NCI-H1694 treated with DMSO at 0.1 percent for 48 hours (cell line): ENCODE results near the gene RNF125.
"Not testable (repeated sequence)": the region's sequence is repeated elsewhere in the genome, so short reads cannot be mapped to it uniquely, and the experiment has no call there.

ENCODE experiments used
- DNase-seq: peaks from one replicate; lab custom pipeline; 2025; lab: John Stamatoyannopoulos, UW

The RNF125 gene

DNA sequence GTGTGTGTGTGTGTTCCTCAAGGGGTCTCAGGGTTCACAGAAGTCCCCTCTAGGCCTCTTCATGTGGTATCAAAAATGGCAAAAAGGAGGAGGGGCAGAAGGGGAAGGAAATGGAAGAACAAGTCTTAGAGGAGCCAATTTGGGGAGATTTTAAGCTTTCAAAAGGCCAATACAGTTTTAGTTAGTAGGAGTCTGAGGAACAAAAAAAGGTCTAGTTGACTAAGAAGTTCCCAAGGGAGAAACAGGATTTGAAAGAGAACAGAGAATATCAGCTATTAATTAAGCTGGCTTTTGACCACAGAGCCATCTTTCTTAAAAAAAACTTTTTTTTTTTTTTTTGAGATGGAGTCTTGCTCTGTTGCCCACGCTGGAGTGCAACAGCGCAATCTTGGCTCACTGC is 7.1 kb downstream of the RNF125 start:
- no peak for DNase-seq

GRCh38 chr18:32026491-32027086 is 8.0 kb downstream of the RNF125 start:
- no peak for DNase-seq

- DNase-seq, result no peak
Measured at GRCh38 chr18:32029558-32029957, 10.9 kb downstream of the RNF125 start.

- no peak for DNase-seq
Measured at GRCh38 chr18:32032609-32033008, 14.0 kb downstream of the RNF125 start.

DNA sequence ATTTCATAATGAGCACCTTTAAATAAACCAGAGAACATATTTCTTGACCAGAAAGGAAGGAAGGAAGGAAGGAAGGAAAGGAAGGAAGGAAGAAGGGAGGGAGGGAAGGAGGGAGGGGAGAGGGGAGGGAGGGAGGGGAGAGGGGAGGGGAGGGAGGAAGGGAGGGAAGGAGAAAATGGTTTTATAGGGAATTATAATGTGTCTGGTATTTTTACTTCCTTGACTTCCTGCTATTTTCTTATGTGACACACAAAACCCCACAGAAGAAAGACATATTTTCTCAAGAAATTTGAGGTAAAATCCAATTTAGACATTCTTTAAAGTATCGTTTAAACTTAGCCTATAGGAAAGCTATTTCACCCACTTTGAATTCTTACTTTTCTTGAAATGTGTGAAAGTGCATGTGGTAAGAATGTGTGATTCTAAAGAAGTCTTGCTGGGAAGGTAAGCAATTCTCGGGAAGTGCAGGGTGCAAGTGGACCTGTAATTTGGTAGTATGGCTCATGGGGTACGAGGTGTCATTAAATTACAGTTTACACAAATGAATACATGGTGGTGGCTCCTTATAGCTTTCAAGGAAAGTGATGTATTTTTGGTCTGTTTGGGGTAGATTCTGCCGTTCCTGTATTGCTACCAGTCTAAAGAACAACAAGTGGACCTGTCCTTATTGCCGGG is 18.0 kb downstream of the RNF125 start:
- no peak for DNase-seq

DNA sequence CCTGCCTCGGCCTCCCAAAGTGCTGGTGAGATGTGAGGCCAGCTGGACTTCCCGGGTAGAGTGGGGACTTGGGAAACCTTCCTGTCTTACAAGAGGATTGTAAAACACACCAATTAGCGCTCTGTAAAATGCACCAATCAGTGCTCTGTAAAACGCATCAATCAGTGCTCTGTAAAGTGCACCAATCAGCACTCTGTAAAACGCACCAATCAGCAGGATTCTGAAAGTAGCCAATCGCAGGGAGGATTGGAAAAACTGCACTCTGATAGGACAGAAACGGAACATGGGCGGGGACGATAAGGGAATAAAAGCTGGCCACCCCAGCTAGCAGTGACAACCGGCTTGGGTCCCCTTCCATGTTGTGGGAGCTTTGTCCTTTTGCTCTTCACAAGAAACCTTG is 19.0 kb downstream of the RNF125 start:
- DNase-seq, result no peak

DNA sequence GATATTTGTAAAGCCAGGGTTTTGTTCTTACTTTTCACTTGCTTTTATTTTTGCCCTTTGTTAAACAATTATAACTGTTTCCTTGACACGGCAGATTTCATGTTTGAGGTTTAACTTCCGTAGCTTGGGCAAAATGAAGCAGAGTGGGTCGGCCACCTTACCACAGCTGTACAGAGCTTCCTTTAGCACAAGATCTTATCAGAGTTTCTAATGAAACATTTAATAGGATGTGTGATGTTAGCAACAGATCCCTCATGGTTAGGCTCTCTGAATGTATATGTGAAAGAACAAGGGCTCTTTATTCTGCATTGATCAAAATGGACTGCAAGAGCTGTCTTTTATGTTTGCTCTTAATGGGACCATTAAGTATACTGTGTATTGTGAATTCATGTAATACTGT is 22.3 kb downstream of the RNF125 start:
- no peak for DNase-seq

DNA sequence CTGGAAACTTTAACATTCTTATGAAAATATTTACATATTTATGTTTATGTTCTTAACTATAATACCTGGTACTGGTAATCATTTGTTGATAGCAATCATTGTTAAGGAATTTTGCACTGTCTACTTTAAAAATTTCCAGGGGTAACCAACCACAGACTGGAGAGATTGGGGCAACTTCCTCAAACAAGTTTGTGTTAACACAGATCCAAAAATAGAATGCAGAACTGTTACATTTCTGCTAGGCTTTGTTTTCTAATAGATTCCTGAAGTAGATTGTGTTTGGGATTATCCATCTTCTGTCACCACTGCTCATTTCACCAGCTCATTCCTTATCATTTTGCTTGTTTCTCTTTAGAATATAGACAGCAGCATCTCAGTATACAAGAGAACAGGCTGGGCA is 23.7 kb downstream of the RNF125 start:
- no peak for DNase-seq

DNA sequence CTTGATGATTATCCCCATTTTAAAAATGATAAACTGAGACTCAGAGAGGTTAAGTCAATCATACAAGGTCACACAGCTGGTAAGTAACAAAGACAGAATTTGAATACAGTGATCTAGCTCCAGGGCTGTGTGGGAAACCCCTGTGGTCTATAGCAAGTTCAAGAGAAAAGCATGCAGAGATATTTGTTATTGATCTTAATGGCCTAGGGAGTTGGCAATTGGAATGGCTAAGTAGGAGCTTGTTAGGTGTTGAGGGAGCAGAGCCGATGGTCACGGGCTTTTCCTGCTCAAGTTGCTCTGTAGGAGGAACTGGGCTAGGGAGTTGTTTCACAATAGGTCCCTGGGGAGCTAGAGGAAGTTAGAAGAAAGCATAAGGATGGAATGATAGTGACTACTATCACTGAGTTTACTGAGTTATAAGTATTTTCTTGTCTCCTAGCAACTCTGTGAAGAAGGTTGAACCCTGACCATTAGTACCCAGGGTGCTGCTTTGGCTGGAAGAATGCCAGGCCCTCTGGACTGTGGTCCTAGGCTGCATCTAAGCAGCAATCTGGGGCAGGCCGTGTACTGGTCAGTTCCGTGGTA is 30.0 kb downstream of the RNF125 start:
- no peak for DNase-seq

DNA sequence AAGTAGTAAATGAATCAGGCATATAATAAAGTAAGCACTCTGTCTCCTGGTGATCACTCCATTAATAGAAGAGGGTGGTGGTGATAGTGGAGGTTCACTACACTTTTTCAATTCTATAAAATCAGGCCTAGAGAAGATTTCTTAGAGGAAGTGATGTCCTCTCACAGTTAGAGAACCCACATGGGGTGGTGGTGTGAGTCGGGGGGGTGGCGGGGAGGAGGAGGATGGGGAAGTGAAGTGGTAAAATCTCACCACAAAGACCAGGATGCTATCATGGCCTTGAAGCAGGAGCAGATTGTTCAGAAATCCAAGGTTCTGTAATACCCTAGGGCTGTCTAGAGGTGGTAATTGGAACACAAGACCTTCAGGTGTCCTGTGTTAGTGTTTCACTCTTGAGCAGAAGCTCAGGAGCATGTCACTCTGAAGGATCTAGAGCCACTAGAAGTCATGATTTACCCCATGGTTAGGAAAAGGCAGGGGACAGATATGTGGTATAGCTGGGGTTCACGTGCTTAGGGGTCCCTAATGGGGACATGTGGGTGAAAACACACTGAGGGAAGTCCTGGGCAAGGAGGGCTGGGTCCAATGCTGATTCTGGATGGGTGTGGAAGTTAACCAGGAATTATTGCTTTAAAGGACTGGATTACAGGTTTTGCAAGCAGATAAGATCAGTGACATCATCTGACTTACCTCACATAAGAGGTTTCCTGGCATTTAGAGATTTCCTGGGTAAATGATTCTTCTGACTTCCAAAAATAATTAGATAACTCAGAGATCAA is 31.0 kb downstream of the RNF125 start:
- no peak for DNase-seq

DNA sequence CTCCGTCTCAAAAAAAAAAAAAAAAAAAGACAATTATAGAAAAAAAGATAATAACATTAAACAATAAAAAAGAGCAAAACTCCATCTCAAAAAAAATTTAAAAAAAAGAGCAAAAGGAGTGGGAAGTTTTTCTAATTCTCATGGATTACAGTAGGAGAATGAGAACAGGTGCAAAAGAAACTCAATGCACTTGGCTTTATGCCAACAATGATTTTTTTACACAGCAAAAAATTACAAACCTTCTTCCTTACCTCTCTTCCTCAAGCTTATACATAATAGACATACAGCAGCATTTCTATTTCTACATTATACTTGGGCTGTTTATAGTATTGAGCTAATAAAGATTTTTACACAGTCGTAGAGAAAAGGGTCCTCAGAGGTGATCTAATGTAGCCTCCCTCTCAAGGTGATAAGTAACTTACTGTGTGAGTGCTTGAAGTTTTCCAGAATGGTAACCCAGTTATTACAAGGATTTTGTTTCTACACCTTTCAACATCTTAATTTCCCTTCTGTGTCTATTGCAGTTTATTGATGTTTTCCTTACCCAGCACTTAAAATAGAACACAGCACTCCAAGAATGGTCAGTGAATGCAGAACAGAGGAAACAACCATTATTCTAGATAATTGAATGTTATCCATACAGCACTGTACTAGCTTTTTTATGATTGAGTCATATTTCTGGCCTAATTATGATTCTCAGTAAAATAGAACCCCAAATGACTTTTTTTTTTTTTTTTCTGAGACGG is 38.2 kb downstream of the RNF125 start:
- DNase-seq, result no peak

GRCh38 chr18:32057624-32058165 is 39.1 kb downstream of the RNF125 start:
- no peak for DNase-seq

GRCh38 chr18:32060026-32060425 is 41.4 kb downstream of the RNF125 start:
- DNase-seq, result no peak

GRCh38 chr18:32067375-32068167 is 48.9 kb downstream of the RNF125 start:
- no peak for DNase-seq

GRCh38 chr18:32072321-32072720 is 53.7 kb downstream of the RNF125 start:
- peak; percentile 14 for DNase-seq

GRCh38 chr18:32074206-32074605 is 55.6 kb downstream of the RNF125 start:
- no peak for DNase-seq

DNA sequence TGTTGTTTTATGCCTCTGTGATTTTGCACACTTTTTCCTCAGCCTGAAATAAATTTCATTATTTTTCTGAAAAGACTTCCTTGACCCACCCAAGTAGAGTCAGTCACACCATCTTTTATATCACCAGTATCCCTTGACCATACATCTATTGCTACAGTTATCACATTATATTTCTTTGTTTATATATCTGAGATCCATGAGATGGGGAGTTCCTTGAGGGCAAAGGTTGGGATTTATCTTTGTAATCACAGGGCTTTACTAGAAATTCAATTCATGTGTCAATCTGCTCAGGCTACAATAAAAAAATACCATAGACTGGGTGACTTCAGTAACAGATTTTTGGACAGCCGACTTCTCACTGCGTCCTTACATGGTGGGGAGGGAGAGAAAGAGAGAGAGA is 60.2 kb downstream of the RNF125 start:
- no peak for DNase-seq

GRCh38 chr18:32081881-32082280 is 63.3 kb downstream of the RNF125 start:
- no peak for DNase-seq

DNA sequence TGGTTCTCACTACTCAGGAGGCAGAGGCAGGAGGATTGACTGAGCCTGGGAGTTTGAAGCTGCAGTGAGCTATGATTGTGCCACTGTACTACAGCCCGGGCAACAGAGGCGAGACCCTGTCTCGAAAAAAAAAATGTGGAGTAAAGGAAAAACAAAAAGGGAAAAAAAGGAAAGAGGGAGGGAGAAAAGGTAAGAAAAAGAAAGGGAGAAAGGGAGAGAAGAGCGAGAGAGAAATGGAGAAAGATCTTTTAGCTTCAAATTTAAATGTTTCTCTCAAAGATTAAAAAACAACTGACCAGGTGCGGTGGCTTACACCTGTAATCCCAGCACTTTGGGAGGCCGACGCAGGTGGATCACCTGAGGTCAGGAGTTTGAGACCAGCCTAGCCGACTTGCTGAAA is 65.2 kb downstream of the RNF125 start:
- DNase-seq, result no peak

DNA sequence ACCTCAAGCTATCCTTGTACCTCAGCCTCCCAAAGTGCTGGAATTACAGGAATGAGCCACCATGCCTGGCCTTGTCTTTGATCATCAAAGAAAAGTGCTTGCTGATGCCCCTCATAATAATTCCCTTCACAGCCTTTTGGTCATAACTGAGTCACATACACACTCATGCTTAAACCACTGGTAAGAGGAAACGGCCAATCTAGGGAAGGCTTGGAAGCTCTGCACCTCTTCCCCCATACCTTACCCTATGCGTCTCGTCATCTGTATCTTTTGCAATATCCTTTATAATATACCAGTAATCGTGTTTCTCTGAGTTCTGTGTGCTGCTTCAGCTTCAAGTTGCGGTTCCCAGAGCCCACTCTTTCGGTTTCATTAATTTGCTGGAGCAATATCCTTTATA is 68.3 kb downstream of the RNF125 start:
- no peak for DNase-seq

DNA sequence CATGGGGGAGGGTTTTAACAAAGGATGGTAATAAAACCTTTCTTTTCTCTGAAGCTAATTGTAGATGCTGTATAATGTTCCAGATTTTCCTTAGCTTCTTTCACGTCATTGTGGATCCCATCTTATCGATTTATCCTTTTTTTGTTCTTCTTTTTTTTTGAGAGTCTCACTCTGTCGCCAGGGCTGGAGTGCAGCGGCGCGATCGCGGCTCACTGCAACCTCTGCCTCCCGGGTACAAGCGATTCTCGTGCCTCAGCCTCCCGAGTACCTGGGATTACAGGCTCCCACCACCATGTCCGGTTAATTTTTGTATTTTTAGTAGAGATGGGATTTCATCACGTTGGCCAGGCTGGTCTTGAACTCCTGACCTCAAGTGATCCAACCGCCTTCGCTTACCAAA is 72.2 kb downstream of the RNF125 start:
- not testable (repeated sequence) for DNase-seq
